ENCODE measurements around the gene CALR. TPM values are rescaled to one million over a fixed set of nuclear protein-coding genes. Genes with fewer than 3 reads are reported as not detected.

The CALR gene
- total and polyA plus RNA-seq, 9 of the 15 experiments (the other 6 are each of a cell fraction or from before 2014, with no cell fraction given) = 126 to 811 (median 642) TPM

DNA sequence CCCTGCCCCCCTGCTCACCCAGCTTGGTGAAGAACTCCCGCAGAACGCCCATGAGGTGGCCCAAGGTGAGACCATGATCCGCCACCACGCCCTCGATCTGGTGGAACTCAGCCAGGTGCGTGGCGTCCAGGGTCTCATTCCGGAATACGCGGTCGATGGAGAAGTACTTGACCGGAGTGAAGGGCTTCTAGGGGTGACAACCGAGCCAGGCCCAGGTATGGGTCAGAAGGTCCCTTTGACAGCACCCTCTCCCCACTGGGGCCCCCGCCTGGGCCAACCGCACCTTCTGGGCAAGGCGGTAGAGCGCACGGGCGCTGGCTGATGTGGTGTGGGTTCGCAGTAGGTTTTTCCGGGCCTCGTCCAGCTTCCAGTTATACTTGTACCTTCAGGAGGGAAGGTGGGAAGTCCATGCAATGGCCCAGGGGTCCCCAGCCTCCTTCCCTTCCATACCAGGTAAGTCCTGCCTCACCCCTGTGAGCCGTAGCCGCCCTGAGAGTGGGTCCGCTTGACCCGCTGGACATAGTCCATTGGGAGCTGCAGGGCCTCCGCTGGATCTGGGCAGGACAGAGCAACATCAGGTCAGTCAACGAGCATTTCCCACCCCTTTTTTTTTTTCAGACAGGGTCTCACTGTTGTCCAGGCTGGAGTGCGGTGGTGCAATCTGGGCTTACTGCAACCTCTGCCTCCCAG lies 13.6 kb upstream of the CALR start:
- ChIA-PET CTCF (ENCODE audit: low intra/inter-chr PET ratio) (no interaction called here), POLR2A (interaction anchor here (0.9 to 1.3 kb wide), 2 partner anchors 12 to 37 kb away, joined by 3 to 4 read pairs; partner anchors contain the start of gene KLF1)
- ATAC-seq (no peak), DNase-seq (ENCODE audit: extremely low read depth in 1 of 4, low spot score in 3 of 4) (no peak), FAIRE-seq (no peak)
- H3K27ac ChIP-seq (ENCODE audit: extremely low read depth, low read depth, low read length) = no peak overlapping the region
- intact Hi-C loops (cut with micrococcal nuclease) = no loop called here
- no peak overlapping the region for H2AFZ ChIP-seq (ENCODE audit: low read depth, low read length)
- no peak overlapping the region for H3K4me2 ChIP-seq (ENCODE audit: insufficient read depth, low read length)
- H3K79me2 ChIP-seq (ENCODE audit: control insufficient read depth, insufficient read depth, low read length) = peaks cover 7% of the 10 kb centered on the region; the same call in 2 of the 3 replicates
- no peaks in the 10 kb centered on the region for H4K20me1 ChIP-seq (replicated peaks; ENCODE audit: control insufficient read depth, insufficient read depth, low read length)
- peaks cover 73% of the 10 kb centered on the region for H3K36me3 ChIP-seq (ENCODE audit: control insufficient read depth, insufficient read depth, low read length)
- H3K4me1 ChIP-seq (replicated peaks in 1 of 2; ENCODE audit: control insufficient read depth in 2 of 2, insufficient read depth in 2 of 2, low read length in 2 of 2) = peaks cover 0 to 16% of the 10 kb centered on the region in 2 experiments; a peak in 2 of 5 replicates
- WGBS (ENCODE audit: insufficient coverage, low coverage, missing lambda C conversion rate) = 96% methylated on average over 28 of the region's 29 CpGs
- peak overlapping the region in 1 of 2 experiments; percentile 55; a peak in 1 of 4 replicates for H3K9ac ChIP-seq (ENCODE audit: insufficient read depth in 1 of 2, low read depth in 2 of 2, low read length in 2 of 2)
- H3K27me3 ChIP-seq (ENCODE audit: control insufficient read depth in 2 of 2, insufficient read depth in 2 of 2, low read length in 2 of 2) = no peaks in the 10 kb centered on the region
- TF ChIP-seq RBFOX2 (IDR thresholded peaks at IDR 0.05; ENCODE audit: low read depth, low read length) = peak; percentile 58; the same call in 1 of the 2 replicates
- TF ChIP-seq, protein P1, sequence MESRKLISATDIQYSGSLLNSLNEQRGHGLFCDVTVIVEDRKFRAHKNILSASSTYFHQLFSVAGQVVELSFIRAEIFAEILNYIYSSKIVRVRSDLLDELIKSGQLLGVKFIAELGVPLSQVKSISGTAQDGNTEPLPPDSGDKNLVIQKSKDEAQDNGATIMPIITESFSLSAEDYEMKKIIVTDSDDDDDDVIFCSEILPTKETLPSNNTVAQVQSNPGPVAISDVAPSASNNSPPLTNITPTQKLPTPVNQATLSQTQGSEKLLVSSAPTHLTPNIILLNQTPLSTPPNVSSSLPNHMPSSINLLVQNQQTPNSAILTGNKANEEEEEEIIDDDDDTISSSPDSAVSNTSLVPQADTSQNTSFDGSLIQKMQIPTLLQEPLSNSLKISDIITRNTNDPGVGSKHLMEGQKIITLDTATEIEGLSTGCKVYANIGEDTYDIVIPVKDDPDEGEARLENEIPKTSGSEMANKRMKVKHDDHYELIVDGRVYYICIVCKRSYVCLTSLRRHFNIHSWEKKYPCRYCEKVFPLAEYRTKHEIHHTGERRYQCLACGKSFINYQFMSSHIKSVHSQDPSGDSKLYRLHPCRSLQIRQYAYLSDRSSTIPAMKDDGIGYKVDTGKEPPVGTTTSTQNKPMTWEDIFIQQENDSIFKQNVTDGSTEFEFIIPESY (CRISPR knock-in tag; IDR thresholded peaks at IDR 0.05) = peak; percentile 36; the same call in 1 of the 2 replicates
- TF ChIP-seq, protein P2, sequence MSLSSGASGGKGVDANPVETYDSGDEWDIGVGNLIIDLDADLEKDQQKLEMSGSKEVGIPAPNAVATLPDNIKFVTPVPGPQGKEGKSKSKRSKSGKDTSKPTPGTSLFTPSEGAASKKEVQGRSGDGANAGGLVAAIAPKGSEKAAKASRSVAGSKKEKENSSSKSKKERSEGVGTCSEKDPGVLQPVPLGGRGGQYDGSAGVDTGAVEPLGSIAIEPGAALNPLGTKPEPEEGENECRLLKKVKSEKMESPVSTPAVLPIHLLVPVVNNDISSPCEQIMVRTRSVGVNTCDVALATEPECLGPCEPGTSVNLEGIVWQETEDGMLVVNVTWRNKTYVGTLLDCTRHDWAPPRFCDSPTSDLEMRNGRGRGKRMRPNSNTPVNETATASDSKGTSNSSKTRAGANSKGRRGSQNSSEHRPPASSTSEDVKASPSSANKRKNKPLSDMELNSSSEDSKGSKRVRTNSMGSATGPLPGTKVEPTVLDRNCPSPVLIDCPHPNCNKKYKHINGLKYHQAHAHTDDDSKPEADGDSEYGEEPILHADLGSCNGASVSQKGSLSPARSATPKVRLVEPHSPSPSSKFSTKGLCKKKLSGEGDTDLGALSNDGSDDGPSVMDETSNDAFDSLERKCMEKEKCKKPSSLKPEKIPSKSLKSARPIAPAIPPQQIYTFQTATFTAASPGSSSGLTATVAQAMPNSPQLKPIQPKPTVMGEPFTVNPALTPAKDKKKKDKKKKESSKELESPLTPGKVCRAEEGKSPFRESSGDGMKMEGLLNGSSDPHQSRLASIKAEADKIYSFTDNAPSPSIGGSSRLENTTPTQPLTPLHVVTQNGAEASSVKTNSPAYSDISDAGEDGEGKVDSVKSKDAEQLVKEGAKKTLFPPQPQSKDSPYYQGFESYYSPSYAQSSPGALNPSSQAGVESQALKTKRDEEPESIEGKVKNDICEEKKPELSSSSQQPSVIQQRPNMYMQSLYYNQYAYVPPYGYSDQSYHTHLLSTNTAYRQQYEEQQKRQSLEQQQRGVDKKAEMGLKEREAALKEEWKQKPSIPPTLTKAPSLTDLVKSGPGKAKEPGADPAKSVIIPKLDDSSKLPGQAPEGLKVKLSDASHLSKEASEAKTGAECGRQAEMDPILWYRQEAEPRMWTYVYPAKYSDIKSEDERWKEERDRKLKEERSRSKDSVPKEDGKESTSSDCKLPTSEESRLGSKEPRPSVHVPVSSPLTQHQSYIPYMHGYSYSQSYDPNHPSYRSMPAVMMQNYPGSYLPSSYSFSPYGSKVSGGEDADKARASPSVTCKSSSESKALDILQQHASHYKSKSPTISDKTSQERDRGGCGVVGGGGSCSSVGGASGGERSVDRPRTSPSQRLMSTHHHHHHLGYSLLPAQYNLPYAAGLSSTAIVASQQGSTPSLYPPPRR (CRISPR knock-in tag; IDR thresholded peaks at IDR 0.05; ENCODE audit: borderline replicate concordance) = no peak
- TF ChIP-seq ZEB2 (IDR thresholded peaks at IDR 0.05) = no peak
- H3K9me1 ChIP-seq (ENCODE audit: control insufficient read depth, insufficient read depth, low read length) = no peaks in the 10 kb centered on the region
- no peak overlapping the region for H3K4me3 ChIP-seq
- H3K9me3 ChIP-seq (replicated peaks; ENCODE audit: control insufficient read depth, insufficient read depth, low read depth, low read length) = no peaks in the 10 kb centered on the region
- no TSS peak for BruUV-seq (replicated peaks)
- in situ Hi-C loops (cut with MboI) = no loop called here
